ENCODE results near the gene ARHGAP18. TPM values are rescaled to one million over a fixed set of nuclear protein-coding genes. Genes with fewer than 3 reads are reported as not detected.

The ARHGAP18 gene, protein sequence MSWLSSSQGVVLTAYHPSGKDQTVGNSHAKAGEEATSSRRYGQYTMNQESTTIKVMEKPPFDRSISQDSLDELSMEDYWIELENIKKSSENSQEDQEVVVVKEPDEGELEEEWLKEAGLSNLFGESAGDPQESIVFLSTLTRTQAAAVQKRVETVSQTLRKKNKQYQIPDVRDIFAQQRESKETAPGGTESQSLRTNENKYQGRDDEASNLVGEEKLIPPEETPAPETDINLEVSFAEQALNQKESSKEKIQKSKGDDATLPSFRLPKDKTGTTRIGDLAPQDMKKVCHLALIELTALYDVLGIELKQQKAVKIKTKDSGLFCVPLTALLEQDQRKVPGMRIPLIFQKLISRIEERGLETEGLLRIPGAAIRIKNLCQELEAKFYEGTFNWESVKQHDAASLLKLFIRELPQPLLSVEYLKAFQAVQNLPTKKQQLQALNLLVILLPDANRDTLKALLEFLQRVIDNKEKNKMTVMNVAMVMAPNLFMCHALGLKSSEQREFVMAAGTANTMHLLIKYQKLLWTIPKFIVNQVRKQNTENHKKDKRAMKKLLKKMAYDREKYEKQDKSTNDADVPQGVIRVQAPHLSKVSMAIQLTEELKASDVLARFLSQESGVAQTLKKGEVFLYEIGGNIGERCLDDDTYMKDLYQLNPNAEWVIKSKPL
- total RNA-seq (2022; extraction: Qiagen RNA extraction) = 4.0 to 5.5 TPM (median 4.4 TPM) in 5 replicates

DNA sequence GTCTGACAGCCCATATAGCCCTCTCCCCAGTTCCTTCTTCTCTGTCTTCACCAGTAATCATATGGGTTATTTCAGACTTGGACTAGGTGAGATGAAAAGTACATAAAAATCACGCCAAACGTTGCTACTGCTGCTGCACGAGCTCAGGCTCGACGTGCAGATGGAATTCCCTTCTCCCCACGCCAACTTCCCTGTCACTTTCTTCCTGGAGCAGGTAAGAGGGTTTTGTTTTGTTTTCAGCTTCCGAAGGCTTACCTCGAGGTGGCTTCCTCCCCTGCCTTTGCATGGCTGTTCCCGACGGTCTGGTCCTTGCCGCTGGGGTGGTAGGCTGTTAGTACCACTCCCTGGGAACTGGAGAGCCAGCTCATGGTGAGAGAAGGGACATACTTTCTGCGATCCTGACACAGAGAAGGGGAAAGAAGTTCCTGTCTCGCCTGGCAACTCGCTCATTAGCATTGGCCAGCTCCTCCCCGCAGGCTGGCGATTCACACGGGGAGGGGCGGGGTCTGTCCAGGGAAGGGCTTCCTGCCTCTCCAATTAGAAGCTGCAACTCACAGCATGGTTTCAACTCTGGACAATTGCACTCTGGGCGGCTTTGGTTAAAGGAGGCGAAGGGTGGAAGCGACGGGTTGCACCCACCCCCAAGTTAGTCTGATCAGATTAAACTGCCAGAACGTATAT lies at the start of gene ARHGAP18:
TSS of gene ARHGAP18 (minus strand) at position 409 of the 681 bp plus-strand sequence. CDS start at position 368, 41 bp downstream.

Other genes starting within 250 kb of the ARHGAP18 start
- not detected in 5 replicates for gene TMEM244, start 151.1 kb upstream of the ARHGAP18 start, total RNA-seq (2022; extraction: Qiagen RNA extraction)